GM21576 (cell line): Measurements from ENCODE around the gene RNF224.

Experiments used
- ATAC-seq: cut with Tn5 transposase; IDR thresholded peaks from one replicate; pipeline ENCODE4 v1.9.1; 2021; ENCODE audit warnings: mild to moderate bottlenecking, moderate library complexity; ENCODE audit not compliant: unreplicated experiment

Gene RNF224

DNA sequence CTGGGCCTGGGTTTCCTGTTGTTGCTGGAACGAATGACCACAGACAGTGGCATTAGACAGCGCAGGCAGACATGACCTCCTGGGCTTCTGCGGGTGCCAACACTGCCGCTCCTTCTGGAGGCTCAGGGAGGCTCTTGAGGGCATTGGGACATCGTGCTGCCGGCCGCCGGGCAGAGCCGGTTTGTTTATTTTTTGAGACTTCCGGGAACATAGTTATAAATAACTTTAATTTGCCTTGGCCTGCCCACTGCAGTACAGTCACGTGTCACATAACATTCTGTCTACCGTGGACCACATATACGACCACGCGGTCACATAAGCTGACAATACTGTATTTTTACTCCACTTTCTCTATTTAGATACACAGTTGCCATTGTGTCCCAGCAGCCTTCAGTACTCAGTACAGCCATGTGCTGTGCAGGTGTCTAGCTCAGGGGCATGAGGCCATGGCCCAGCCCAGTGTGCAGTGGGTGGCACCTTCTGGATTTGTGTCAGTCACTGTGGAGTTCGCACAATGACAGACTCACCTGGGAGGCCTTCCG is 42.0 kb downstream of the RNF224 start:
- ATAC-seq: no peak

- no peak for ATAC-seq
These were observed 43.8 kb downstream of the RNF224 start for GRCh38 chr9:137270929-137271695.

DNA sequence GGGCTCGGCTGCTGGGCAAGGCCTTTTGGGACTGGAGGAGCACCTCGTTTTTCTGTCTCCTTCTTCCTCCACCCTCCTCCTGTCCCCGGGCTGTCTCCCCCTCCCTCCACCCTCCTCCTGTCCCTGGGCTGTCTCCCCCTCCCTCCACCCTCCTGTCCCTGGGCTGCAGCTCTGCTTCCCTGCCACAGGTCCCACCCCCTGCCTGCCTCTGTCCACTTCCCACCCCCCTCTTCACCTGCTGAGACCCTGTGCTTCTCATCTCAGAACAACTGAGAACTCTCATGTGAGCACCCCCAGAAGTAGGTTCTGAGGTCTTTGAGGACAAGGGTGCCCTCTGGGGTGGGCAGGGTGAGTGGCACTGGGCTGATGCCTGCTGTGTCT is 44.4 kb downstream of the RNF224 start:
- no peak for ATAC-seq

- no peak for ATAC-seq
These were observed 45.2 kb downstream of the RNF224 start for GRCh38 chr9:137272241-137273094.

DNA sequence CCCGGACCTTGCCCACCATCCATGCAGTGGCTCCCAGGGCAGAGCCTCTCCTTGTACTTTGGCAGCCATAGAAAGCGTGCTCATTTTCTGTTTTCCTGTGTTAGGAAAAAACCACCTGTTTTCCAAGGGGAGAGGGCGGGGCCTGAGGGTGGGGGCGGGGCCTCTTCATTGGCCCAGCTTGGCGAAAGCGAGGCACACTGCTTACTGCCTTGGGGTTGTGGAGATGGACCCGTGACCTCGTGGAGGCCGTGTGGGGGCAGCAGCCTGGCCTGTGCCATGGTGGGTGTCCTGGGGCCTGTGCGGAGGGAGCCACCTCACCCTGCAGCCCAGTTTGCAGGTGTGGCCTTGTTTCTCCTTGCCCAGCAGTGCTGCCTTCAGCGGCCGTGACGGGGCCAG is 45.8 kb downstream of the RNF224 start:
- no peak for ATAC-seq

- ATAC-seq: no peak
These were observed 46.5 kb downstream of the RNF224 start for GRCh38 chr9:137273611-137274320.

GRCh38 chr9:137275203-137275587 is 47.9 kb downstream of the RNF224 start:
- ATAC-seq: no peak

- no peak for ATAC-seq
These were observed 48.5 kb downstream of the RNF224 start for GRCh38 chr9:137275588-137276472.

GRCh38 chr9:137276473-137277328 is 49.4 kb downstream of the RNF224 start:
- peak; percentile 10 for ATAC-seq

DNA sequence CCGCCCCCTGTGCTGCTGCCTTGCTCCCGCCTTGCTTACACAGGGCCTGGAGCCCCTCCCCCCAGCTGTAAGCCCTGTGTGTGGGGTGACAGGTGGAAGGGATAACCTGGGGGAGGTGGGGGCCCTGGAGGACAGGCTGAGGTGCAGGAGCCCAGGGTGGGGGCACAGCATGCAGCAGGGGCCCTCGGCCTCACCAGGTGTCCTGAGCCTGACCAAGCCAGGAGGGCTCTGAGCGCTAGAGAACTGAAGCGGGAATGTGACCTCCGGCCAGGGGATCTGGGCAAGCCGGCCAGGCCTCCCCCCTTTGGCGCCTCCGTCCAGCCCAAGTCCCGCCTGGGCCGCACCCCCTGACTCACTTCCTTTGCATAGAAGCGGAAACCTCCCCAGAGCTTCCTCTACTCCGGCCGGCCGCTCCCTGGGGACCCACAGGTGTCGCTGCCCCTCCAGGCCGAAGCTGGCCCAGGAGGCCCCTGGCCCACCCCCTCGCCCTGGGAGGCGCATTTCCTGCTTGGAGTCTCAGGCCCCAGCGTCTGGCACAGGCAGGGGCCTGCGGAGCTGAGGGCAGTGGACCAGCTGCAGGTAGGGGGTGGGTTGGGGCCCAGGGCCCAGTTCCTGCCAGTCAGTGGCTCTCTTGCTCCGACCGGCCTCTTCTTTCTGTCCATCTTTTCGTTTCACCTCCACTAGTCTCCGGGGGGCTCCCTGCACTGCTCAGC is 50.2 kb downstream of the RNF224 start, which contains the start of gene TOR4A:
TOR4A (plus strand) TSS at position 398 of the 713 bp plus-strand sequence. CDS start 964 bp downstream, outside the sequence.
- peak; percentile 67 for ATAC-seq

DNA sequence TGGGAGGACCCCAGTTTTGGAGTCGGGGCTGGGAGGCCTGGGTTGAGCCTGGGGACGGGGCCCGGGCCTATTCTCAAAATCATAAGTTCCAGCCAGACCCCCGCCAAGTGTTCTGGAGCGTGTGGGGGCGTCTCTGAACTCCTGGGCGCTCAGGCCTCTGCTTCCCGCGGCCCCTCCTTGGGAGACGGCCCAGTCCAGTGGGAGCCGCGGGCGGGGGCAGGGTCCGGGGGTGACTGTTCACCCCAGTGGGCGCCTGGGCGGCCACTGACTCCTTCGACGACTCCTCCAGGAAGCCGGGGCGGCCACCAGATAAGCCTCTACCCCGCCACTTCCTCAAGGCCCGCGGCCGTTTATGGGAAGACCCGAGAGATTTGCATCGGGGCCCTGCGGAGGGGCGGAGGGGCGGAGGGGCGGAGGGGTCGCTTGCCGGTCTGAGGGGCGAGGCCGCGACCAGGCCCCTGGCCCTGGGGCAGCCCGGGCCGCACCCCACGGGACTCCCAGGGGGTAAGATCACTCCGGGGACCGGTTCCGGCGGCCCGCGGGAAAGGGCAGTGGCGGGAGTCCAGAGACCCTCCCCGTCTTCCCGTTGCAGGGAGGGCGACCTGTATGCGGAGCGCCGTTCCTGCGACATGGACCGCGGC is 50.9 kb downstream of the RNF224 start:
- no peak for ATAC-seq
